Progenitor cell of endocrine pancreas (in vitro differentiated cells): ENCODE data around the gene MPRIP. TPM values are rescaled to one million over a fixed set of nuclear protein-coding genes. Genes with fewer than 3 reads are reported as not detected.

Experiments
- DNase-seq: peaks from one replicate; pipeline ENCODE4 v3.0.0; 2021; ENCODE audit warnings: low spot score; ENCODE audit not compliant: unreplicated experiment
- H3K27ac Mint-ChIP-seq: 2 replicates; pipeline ENCODE4 v1.8.0; 2021; ENCODE audit warnings: mild to moderate bottlenecking, moderate library complexity, mixed read lengths
- H3K27me3 Mint-ChIP-seq: 2 replicates; pipeline ENCODE4 v1.8.0; 2021; ENCODE audit warnings: mixed read lengths
- H3K36me3 Mint-ChIP-seq: 2 replicates; pipeline ENCODE4 v1.8.0; 2022; ENCODE audit warnings: mixed read lengths; ENCODE audit not compliant: insufficient read depth
- H3K4me1 Mint-ChIP-seq: 2 replicates; pipeline ENCODE4 v1.8.0; 2021; ENCODE audit warnings: low read depth, mixed read lengths
- H3K4me3 Mint-ChIP-seq: 2 replicates; pipeline ENCODE4 v1.8.0; 2021; ENCODE audit warnings: low read depth, mild to moderate bottlenecking, moderate library complexity, mixed read lengths
- H3K9me3 Mint-ChIP-seq: 2 replicates; pipeline ENCODE4 v1.8.0; 2021; ENCODE audit warnings: low read depth, mixed read lengths
- total RNA-seq: library from RNA; stranded (reverse); gene quantifications from 2 replicates; pipeline ENCODE4 v1.2.1, GENCODE V29; 2021
- TF ChIP-seq, protein P1 (sequence below): fragments of 200-600 bp; sonication (generic); IDR thresholded peaks from one replicate; pipeline ENCODE4 v1.5.0; 2021; ENCODE audit warnings: antibody characterized with exemption, mild to moderate bottlenecking; ENCODE audit not compliant: unreplicated experiment

The MPRIP gene
- total RNA-seq, 1 donor from 2014 or later, result 195 TPM

DNA sequence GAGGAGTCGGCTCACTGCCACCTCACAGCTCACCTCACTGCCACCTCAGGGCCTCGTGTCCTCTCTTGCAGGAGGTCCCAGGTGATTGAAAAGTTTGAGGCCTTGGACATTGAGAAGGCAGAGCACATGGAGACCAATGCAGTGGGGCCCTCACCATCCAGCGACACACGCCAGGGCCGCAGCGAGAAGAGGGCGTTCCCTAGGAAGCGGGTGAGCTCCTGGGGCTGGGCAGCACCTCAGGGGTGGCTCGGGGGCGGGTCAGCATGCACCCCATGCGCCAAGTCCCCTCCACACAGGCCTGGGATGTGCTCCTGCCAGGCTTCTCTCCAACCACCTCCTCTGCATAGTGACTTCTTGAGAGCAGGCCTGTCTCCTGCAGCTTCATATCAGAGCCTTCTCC lies 100.3 kb downstream of the MPRIP start:
- no peak overlapping the region for H3K27ac Mint-ChIP-seq
- TF ChIP-seq, protein P1, sequence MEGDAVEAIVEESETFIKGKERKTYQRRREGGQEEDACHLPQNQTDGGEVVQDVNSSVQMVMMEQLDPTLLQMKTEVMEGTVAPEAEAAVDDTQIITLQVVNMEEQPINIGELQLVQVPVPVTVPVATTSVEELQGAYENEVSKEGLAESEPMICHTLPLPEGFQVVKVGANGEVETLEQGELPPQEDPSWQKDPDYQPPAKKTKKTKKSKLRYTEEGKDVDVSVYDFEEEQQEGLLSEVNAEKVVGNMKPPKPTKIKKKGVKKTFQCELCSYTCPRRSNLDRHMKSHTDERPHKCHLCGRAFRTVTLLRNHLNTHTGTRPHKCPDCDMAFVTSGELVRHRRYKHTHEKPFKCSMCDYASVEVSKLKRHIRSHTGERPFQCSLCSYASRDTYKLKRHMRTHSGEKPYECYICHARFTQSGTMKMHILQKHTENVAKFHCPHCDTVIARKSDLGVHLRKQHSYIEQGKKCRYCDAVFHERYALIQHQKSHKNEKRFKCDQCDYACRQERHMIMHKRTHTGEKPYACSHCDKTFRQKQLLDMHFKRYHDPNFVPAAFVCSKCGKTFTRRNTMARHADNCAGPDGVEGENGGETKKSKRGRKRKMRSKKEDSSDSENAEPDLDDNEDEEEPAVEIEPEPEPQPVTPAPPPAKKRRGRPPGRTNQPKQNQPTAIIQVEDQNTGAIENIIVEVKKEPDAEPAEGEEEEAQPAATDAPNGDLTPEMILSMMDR, result no peak

DNA sequence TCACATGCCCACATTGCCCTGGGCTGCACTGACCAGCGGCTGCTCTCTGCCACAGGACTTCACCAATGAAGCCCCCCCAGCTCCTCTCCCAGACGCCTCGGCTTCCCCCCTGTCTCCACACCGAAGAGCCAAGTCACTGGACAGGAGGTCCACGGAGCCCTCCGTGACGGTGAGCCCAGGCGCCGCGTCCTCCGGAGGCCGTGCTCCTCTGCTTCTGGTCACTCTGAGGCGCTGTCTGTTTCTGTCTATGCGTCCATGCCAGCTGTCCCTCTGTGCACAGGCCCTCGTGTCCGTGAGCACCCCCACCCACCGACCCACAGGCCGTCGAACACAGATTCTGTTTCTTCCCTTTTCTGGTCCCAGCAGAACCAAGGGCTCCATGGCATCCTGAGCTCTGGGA lies 101.2 kb downstream of the MPRIP start:
- H3K36me3 Mint-ChIP-seq, result peaks cover 15% of the 10 kb centered on the region
- H3K27ac Mint-ChIP-seq, result no peak overlapping the region
- H3K9me3 Mint-ChIP-seq, result no peaks in the 10 kb centered on the region
- DNase-seq, result no peak
- TF ChIP-seq, protein P1, result no peak
- no peaks in the 10 kb centered on the region for H3K27me3 Mint-ChIP-seq
- no peaks in the 10 kb centered on the region for H3K4me1 Mint-ChIP-seq
- no peak overlapping the region for H3K4me3 Mint-ChIP-seq

More for the DNA sequence above, 100.3 kb downstream of the MPRIP start:
- H3K4me3 Mint-ChIP-seq, result no peak overlapping the region
- H3K27me3 Mint-ChIP-seq, result no peaks in the 10 kb centered on the region
- peaks cover 15% of the 10 kb centered on the region for H3K36me3 Mint-ChIP-seq
- DNase-seq, result no peak
- H3K4me1 Mint-ChIP-seq, result no peaks in the 10 kb centered on the region
- H3K9me3 Mint-ChIP-seq, result no peaks in the 10 kb centered on the region

DNA sequence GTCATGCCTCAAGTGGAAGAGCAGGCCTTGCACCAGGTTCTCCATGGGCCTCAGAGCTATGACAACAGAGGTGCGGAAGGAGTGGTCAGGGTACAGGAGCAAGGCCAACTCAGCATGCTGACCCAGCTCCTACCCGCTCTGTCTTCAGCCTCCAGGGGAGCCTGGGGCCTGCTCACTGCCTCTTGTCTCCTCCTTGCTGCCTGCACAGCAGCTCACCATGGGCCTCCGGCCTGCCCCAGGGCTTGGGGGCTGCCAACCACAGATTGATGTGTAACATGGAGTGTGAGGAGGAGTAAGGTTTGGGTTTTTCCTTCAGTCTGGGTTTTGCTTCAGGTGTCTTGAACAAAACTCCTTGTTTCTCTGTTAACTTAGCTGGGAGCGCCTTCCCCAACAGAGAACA lies 101.8 kb downstream of the MPRIP start:
- H3K27ac Mint-ChIP-seq, result peak overlapping the region; percentile 67
- H3K36me3 Mint-ChIP-seq, result peaks cover 15% of the 10 kb centered on the region
- no peaks in the 10 kb centered on the region for H3K9me3 Mint-ChIP-seq
- no peaks in the 10 kb centered on the region for H3K27me3 Mint-ChIP-seq
- no peak overlapping the region for H3K4me3 Mint-ChIP-seq
- DNase-seq, result no peak
- H3K4me1 Mint-ChIP-seq, result no peaks in the 10 kb centered on the region
- TF ChIP-seq, protein P1, result no peak

DNA sequence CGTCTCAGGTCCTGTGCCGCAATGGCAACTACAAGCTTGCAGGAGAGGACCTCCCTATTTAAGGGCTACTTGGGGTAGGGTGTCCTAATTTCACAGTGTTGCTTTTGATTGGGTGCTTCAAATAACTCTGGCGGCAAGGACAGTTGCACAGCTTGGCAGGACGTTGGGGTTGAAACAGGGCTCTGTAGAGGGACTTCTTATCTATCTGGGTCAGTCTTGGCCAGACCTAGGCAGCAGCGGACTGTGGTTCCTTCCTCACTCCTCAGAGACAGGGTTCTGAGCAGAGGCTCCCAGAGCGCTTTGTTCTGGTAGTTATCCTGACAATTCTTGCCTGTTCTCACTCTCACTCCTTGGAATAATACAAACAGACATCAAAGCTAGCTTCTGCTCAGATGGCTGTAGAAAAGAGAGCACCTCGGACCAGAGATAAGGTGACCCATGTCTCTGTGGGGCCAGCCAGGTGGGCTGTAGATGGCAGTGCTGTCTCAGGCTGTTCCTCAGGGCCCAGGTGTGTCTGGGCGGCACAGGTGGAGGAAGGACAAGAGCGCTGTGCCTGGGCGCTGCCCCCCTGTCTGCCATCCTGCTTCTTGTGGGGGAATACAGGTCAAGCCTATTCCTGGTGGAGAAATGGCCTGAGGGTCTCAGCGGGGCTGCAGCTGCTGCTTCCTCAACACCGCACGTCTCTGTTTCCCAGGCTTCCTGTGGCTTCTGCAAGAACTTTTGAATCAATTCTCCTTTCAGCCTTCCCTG lies 102.8 kb downstream of the MPRIP start:
- Mint-ChIP-seq H3K36me3 (peaks cover 18% of the 10 kb centered on the region), H3K4me3 (no peak overlapping the region), H3K4me1 (no peaks in the 10 kb centered on the region), H3K9me3 (no peaks in the 10 kb centered on the region), H3K27ac (peak overlapping the region; percentile 56), H3K27me3 (no peaks in the 10 kb centered on the region)
- no peak for DNase-seq
- TF ChIP-seq, protein P1, result no peak

DNA sequence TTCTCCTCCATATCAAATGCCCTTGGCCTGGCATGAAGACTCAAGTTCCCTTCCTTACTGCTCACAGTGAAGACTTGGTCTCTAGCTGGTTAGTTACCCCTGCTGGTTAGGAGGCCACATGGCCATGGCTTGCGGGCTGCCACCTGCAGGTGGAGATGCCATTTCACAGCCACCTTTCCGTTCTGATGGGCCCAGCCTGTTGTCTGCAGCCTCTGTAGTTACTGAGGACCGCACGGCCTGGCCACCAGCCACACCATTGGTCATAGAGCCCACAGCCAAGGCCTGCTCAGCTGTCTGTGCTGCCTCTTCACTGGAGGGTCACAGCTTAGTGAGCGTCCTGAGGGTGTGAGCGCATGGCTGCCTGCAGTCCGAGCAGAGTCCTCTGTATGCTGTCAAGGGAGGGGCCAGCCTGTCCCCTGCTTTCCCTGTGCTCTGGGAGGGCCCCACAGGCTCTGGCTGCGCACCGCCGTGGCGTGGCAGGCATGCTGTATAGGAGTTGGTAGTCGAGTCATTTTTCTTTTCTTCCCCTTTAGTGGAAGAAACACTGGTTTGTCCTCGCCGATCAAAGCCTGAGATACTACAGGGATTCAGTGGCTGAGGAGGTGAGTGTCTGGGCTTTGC lies 104.6 kb downstream of the MPRIP start:
- Mint-ChIP-seq H3K36me3 (peaks cover 22% of the 10 kb centered on the region), H3K27me3 (no peaks in the 10 kb centered on the region), H3K4me1 (no peaks in the 10 kb centered on the region), H3K9me3 (no peaks in the 10 kb centered on the region), H3K27ac (no peak overlapping the region), H3K4me3 (no peak overlapping the region)
- DNase-seq, result no peak
- TF ChIP-seq, protein P1, result peak; percentile 54
